ENCODE measurements around the gene SYS1.

GRCh38 chr20:45391559-45391958, 28.6 kb downstream of the SYS1 start:
- TF ChIP-seq POLR2A (IDR thresholded peaks at IDR 0.05; ENCODE audit: low read depth) (no peak), POLR2AphosphoS5 (IDR thresholded peaks at IDR 0.05) (no peak), EP300 (IDR thresholded peaks at IDR 0.05) (no peak)
- TF ChIP-seq, protein P1, sequence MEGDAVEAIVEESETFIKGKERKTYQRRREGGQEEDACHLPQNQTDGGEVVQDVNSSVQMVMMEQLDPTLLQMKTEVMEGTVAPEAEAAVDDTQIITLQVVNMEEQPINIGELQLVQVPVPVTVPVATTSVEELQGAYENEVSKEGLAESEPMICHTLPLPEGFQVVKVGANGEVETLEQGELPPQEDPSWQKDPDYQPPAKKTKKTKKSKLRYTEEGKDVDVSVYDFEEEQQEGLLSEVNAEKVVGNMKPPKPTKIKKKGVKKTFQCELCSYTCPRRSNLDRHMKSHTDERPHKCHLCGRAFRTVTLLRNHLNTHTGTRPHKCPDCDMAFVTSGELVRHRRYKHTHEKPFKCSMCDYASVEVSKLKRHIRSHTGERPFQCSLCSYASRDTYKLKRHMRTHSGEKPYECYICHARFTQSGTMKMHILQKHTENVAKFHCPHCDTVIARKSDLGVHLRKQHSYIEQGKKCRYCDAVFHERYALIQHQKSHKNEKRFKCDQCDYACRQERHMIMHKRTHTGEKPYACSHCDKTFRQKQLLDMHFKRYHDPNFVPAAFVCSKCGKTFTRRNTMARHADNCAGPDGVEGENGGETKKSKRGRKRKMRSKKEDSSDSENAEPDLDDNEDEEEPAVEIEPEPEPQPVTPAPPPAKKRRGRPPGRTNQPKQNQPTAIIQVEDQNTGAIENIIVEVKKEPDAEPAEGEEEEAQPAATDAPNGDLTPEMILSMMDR (IDR thresholded peaks at IDR 0.05), result no peak

Data from esophagus muscularis mucosa (tissue), 4 donors.